Activated naive CD8-positive, alpha-beta T cell treated with anti-CD3 and anti-CD28 coated beads, Interleukin-2, amount 50 U/mL, for 16 hours (primary cell): ENCODE results near the gene UCP3.

Experiments used
- DNase-seq: peaks from one replicate; pipeline ENCODE4 v3.0.0-alpha.2; 2020; ENCODE audit warnings: low read depth, low spot score

UCP3 gene

GRCh38 chr11:73956876-73957653, 51.8 kb downstream of the UCP3 start:
- no peak for DNase-seq

GRCh38 chr11:73951797-73952196, 57.1 kb downstream of the UCP3 start:
- DNase-seq = no peak

- no peak for DNase-seq
Observed at GRCh38 chr11:73950869-73951710, 57.8 kb downstream of the UCP3 start, which contains the start of gene DNAJB13. DNAJB13 (plus strand) TSS chr11:73951026; CDS start chr11:73951070, 44 bp downstream.
